ENCODE data around the gene PRSS38.

Gene PRSS38

GRCh38 chr1:227789084-227790033 is 26.1 kb upstream of the PRSS38 start:
- Histone ChIP-seq H3K4me1 (ENCODE audit: control insufficient read depth in 1 of 2, insufficient read depth in 2 of 2, low read length in 2 of 2) (peaks cover 9 to 25% of the 10 kb centered on the region in 2 donors), H3K4me3 (ENCODE audit: low read depth in 1 of 2, low read length in 2 of 2) (peak overlapping the region in 1 of 2 donors; percentile 73), H3K9me3 (ENCODE audit: control insufficient read depth in 1 of 2, low read length in 2 of 2) (no peaks in the 10 kb centered on the region), H3K27me3 (ENCODE audit: low read depth, low read length) (peaks cover 4% of the 10 kb centered on the region), H3K36me3 (ENCODE audit: control insufficient read depth in 1 of 2, insufficient read depth in 2 of 2, low read length in 2 of 2) (no peaks in the 10 kb centered on the region), H3K27ac (ENCODE audit: low read length) (no peak overlapping the region)

GRCh38 chr1:227790034-227790400 is 25.5 kb upstream of the PRSS38 start:
- Histone ChIP-seq H3K4me3 (ENCODE audit: low read depth in 1 of 2, low read length in 2 of 2) (no peak overlapping the region), H3K36me3 (ENCODE audit: control insufficient read depth in 1 of 2, insufficient read depth in 2 of 2, low read length in 2 of 2) (no peaks in the 10 kb centered on the region), H3K27ac (ENCODE audit: low read length) (no peak overlapping the region), H3K4me1 (ENCODE audit: control insufficient read depth in 1 of 2, insufficient read depth in 2 of 2, low read length in 2 of 2) (peaks cover 9 to 31% of the 10 kb centered on the region in 2 donors), H3K9me3 (ENCODE audit: control insufficient read depth in 1 of 2, low read length in 2 of 2) (no peaks in the 10 kb centered on the region), H3K27me3 (ENCODE audit: low read depth, low read length) (peaks cover 4% of the 10 kb centered on the region)

GRCh38 chr1:227790868-227791267 is 24.6 kb upstream of the PRSS38 start:
- Histone ChIP-seq H3K27me3 (ENCODE audit: low read depth, low read length) (peaks cover 4% of the 10 kb centered on the region), H3K4me3 (ENCODE audit: low read depth in 1 of 2, low read length in 2 of 2) (no peak overlapping the region), H3K36me3 (ENCODE audit: control insufficient read depth in 1 of 2, insufficient read depth in 2 of 2, low read length in 2 of 2) (no peaks in the 10 kb centered on the region), H3K9me3 (ENCODE audit: control insufficient read depth in 1 of 2, low read length in 2 of 2) (no peaks in the 10 kb centered on the region), H3K27ac (ENCODE audit: low read length) (no peak overlapping the region), H3K4me1 (ENCODE audit: control insufficient read depth in 1 of 2, insufficient read depth in 2 of 2, low read length in 2 of 2) (peaks cover 9 to 30% of the 10 kb centered on the region in 2 donors)

DNA sequence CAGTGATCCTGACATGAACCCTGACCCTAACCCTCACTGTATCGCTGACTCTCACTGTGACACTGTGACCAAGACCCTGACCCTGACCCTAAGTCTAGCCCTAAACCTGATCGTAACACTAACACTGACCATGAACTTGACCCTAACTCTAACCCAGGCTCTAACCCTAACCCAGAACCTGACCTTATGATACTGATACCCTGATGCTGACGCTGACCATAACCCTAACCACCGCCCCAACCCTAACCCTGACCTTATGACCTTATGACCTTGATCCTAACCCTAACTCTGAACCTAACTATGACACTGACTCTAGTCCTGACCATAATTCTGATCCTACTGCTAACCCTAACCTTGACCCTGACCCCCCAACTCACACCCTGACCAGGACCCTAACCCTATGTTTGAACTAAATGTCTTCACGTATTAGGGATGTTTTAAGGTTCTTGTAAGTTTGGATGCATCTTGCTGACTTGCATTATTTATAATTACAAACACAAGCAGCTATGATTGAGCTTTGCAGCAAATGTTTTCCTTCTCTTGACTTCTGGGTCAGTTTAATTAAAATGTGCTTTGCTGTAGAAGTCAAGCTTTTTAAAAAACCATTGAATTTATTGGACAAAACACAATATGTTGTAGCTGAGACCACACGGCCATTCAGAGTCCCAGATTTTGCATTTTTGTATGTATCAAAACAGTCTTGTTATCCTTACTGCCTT is 23.9 kb upstream of the PRSS38 start:
- Histone ChIP-seq H3K4me1 (ENCODE audit: control insufficient read depth in 1 of 2, insufficient read depth in 2 of 2, low read length in 2 of 2) (peaks cover 4 to 23% of the 10 kb centered on the region in 2 donors), H3K9me3 (ENCODE audit: control insufficient read depth in 1 of 2, low read length in 2 of 2) (no peaks in the 10 kb centered on the region)

GRCh38 chr1:227792216-227793078 is 23.0 kb upstream of the PRSS38 start:
- Histone ChIP-seq H3K9me3 (ENCODE audit: control insufficient read depth in 1 of 2, low read length in 2 of 2) (no peaks in the 10 kb centered on the region), H3K4me3 (ENCODE audit: low read depth in 1 of 2, low read length in 2 of 2) (no peak overlapping the region), H3K36me3 (ENCODE audit: control insufficient read depth in 1 of 2, insufficient read depth in 2 of 2, low read length in 2 of 2) (no peaks in the 10 kb centered on the region), H3K27ac (ENCODE audit: low read length) (no peak overlapping the region), H3K27me3 (ENCODE audit: low read depth, low read length) (no peaks in the 10 kb centered on the region), H3K4me1 (ENCODE audit: control insufficient read depth in 1 of 2, insufficient read depth in 2 of 2, low read length in 2 of 2) (peaks cover 0 to 16% of the 10 kb centered on the region in 2 donors)

More for the DNA sequence above, 23.9 kb upstream of the PRSS38 start:
- H3K4me3 ChIP-seq (ENCODE audit: low read depth in 1 of 2, low read length in 2 of 2) = no peak overlapping the region
- H3K27ac ChIP-seq (ENCODE audit: low read length) = no peak overlapping the region
- no peaks in the 10 kb centered on the region for H3K36me3 ChIP-seq (ENCODE audit: control insufficient read depth in 1 of 2, insufficient read depth in 2 of 2, low read length in 2 of 2)
- no peaks in the 10 kb centered on the region for H3K27me3 ChIP-seq (ENCODE audit: low read depth, low read length)

GRCh38 chr1:227793079-227793947 is 22.2 kb upstream of the PRSS38 start:
- Histone ChIP-seq H3K36me3 (ENCODE audit: control insufficient read depth in 1 of 2, insufficient read depth in 2 of 2, low read length in 2 of 2) (no peaks in the 10 kb centered on the region), H3K9me3 (ENCODE audit: control insufficient read depth in 1 of 2, low read length in 2 of 2) (no peaks in the 10 kb centered on the region), H3K27ac (ENCODE audit: low read length) (no peak overlapping the region), H3K4me1 (ENCODE audit: control insufficient read depth in 1 of 2, insufficient read depth in 2 of 2, low read length in 2 of 2) (peaks cover 0 to 15% of the 10 kb centered on the region in 2 donors), H3K4me3 (ENCODE audit: low read depth in 1 of 2, low read length in 2 of 2) (no peak overlapping the region), H3K27me3 (ENCODE audit: low read depth, low read length) (no peaks in the 10 kb centered on the region)

DNA sequence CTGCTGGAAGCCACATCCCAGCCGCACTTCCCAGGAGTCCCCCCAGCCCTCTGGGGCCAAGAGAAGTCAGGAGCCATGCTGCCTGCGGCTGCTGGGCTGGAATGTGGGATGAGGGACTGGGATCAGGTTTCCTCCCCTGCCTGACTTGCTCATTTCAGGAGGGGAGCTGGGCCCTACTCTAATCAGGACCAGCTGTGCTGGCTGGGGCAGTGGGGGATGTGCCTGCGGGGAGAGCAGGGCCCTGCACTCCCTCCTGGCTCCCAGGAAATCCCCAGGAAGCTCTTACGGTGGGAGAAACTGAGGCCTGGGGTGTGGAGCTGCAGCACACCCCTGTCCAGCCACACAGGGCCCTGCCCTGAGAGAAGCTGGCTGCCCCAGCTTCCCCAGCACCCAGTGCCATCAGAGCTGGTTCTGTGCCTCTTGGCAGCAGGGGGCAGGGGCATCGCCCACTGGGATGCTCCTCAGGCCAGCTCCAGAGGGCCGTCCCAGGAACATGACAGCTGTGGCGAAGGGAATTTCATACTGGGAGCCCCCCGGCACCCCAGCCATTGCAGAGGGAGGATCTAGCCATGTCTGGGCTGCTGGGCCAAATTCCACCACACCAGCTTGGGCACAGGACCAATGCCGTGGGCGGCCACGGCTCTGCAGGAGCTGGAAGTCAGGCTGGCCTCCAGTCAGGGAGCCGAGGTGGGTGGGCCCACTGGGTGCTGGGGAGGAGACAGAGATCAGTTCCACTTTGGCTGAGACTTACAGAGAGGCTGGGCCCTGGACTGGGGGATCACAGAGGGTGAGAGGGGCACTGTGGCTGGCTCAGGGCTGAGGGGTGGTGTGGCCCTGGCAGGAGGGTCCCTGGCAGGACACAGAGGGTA is 21.3 kb upstream of the PRSS38 start:
- H3K27ac ChIP-seq (ENCODE audit: low read length) = no peak overlapping the region
- peaks cover 0 to 10% of the 10 kb centered on the region in 2 donors for H3K4me1 ChIP-seq (ENCODE audit: control insufficient read depth in 1 of 2, insufficient read depth in 2 of 2, low read length in 2 of 2)
- H3K4me3 ChIP-seq (ENCODE audit: low read depth in 1 of 2, low read length in 2 of 2) = no peak overlapping the region

GRCh38 chr1:227794817-227795192 is 20.7 kb upstream of the PRSS38 start:
- Histone ChIP-seq H3K27ac (ENCODE audit: low read length) (no peak overlapping the region), H3K9me3 (ENCODE audit: control insufficient read depth in 1 of 2, low read length in 2 of 2) (no peaks in the 10 kb centered on the region), H3K4me3 (ENCODE audit: low read depth in 1 of 2, low read length in 2 of 2) (no peak overlapping the region), H3K27me3 (ENCODE audit: low read depth, low read length) (no peaks in the 10 kb centered on the region), H3K36me3 (ENCODE audit: control insufficient read depth in 1 of 2, insufficient read depth in 2 of 2, low read length in 2 of 2) (no peaks in the 10 kb centered on the region), H3K4me1 (ENCODE audit: control insufficient read depth in 1 of 2, insufficient read depth in 2 of 2, low read length in 2 of 2) (peaks cover 0 to 10% of the 10 kb centered on the region in 2 donors)

More for the DNA sequence above, 21.3 kb upstream of the PRSS38 start:
- Histone ChIP-seq H3K27me3 (ENCODE audit: low read depth, low read length) (no peaks in the 10 kb centered on the region), H3K36me3 (ENCODE audit: control insufficient read depth in 1 of 2, insufficient read depth in 2 of 2, low read length in 2 of 2) (no peaks in the 10 kb centered on the region), H3K9me3 (ENCODE audit: control insufficient read depth in 1 of 2, low read length in 2 of 2) (no peaks in the 10 kb centered on the region)

DNA sequence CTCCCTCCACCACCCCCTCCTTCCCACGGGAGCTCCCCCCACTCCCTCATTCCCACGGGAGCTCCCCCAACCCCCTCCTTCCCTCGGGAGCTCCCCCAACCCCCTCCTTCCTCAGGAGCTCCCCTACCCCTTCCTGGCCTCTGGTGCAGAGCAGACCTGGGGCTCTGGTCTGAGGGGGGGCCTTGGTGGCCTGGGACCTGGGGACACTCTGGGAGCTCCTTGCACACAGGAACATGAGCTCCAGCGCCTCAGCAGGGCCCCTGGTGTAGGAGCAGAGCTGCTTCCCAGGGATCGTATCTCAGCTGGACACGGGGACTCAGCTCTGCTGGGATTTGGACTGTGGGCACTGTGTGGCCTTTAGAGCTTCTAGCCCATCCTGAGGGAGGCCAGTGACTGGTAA is 19.7 kb upstream of the PRSS38 start:
- H3K27ac ChIP-seq (ENCODE audit: low read length) = no peak overlapping the region

More for the DNA sequence above, 19.7 kb upstream of the PRSS38 start:
- no peaks in the 10 kb centered on the region for H3K9me3 ChIP-seq (ENCODE audit: control insufficient read depth in 1 of 2, low read length in 2 of 2)
- no peaks in the 10 kb centered on the region for H3K27me3 ChIP-seq (ENCODE audit: low read depth, low read length)
- H3K4me1 ChIP-seq (ENCODE audit: control insufficient read depth in 1 of 2, insufficient read depth in 2 of 2, low read length in 2 of 2) = peaks cover 0 to 10% of the 10 kb centered on the region in 2 donors
- H3K36me3 ChIP-seq (ENCODE audit: control insufficient read depth in 1 of 2, insufficient read depth in 2 of 2, low read length in 2 of 2) = no peaks in the 10 kb centered on the region
- H3K4me3 ChIP-seq (ENCODE audit: low read depth in 1 of 2, low read length in 2 of 2) = no peak overlapping the region
